ENCODE measurements around the gene RAX2. TPM values are rescaled to one million over a fixed set of nuclear protein-coding genes. Genes with fewer than 3 reads are reported as not detected.
A peak's percentile ranks its signal among the peaks of the same experiment; 100 is the strongest.

The RAX2 gene
- total and polyA plus RNA-seq, 2 of the 13 experiments (the other 11 are each of a cell fraction or from before 2014, with no cell fraction given), result not detected

- TF ChIP-seq, protein P1, sequence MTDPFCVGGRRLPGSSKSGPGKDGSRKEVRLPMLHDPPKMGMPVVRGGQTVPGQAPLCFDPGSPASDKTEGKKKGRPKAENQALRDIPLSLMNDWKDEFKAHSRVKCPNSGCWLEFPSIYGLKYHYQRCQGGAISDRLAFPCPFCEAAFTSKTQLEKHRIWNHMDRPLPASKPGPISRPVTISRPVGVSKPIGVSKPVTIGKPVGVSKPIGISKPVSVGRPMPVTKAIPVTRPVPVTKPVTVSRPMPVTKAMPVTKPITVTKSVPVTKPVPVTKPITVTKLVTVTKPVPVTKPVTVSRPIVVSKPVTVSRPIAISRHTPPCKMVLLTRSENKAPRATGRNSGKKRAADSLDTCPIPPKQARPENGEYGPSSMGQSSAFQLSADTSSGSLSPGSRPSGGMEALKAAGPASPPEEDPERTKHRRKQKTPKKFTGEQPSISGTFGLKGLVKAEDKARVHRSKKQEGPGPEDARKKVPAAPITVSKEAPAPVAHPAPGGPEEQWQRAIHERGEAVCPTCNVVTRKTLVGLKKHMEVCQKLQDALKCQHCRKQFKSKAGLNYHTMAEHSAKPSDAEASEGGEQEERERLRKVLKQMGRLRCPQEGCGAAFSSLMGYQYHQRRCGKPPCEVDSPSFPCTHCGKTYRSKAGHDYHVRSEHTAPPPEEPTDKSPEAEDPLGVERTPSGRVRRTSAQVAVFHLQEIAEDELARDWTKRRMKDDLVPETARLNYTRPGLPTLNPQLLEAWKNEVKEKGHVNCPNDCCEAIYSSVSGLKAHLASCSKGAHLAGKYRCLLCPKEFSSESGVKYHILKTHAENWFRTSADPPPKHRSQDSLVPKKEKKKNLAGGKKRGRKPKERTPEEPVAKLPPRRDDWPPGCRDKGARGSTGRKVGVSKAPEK (CRISPR knock-in tag; IDR thresholded peaks at IDR 0.05; ENCODE audit: borderline replicate concordance), result no peak
- 0 out of 2 replicates have a peak, but pooled peaks have one; percentile 87 for TF ChIP-seq FIP1L1 (IDR thresholded peaks at IDR 0.05; ENCODE audit: borderline replicate concordance, insufficient read depth, low read depth, low read length)
- TF ChIP-seq, protein P2, sequence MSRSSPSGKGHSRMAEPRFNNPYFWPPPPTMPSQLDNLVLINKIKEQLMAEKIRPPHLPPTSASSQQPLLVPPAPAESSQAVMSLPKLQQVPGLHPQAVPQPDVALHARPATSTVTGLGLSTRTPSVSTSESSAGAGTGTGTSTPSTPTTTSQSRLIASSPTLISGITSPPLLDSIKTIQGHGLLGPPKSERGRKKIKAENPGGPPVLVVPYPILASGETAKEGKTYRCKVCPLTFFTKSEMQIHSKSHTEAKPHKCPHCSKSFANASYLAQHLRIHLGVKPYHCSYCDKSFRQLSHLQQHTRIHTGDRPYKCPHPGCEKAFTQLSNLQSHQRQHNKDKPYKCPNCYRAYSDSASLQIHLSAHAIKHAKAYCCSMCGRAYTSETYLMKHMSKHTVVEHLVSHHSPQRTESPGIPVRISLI (CRISPR knock-in tag; IDR thresholded peaks at IDR 0.05; ENCODE audit: borderline replicate concordance), result no peak
- peak; percentile 77 for TF ChIP-seq RBM39 (IDR thresholded peaks at IDR 0.05; ENCODE audit: low read depth, low read length, poor library complexity, severe bottlenecking)
- TF ChIP-seq, protein P3, sequence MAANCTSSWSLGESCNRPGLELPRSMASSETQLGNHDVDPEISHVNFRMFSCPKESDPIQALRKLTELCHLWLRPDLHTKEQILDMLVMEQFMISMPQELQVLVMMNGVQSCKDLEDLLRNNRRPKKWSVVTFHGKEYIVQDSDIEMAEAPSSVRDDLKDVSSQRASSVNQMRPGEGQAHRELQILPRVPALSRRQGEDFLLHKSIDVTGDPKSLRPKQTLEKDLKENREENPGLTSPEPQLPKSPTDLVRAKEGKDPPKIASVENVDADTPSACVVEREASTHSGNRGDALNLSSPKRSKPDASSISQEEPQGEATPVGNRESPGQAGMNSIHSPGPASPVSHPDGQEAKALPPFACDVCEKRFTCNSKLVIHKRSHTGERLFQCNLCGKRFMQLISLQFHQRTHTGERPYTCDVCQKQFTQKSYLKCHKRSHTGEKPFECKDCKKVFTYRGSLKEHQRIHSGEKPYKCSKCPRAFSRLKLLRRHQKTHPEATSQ (CRISPR knock-in tag; IDR thresholded peaks at IDR 0.05; ENCODE audit: borderline replicate concordance), result no peak
- TF ChIP-seq ZNF143 (CRISPR knock-in tag; IDR thresholded peaks at IDR 0.05), result no peak
- no peak for TF ChIP-seq MXD1 (CRISPR knock-in tag; IDR thresholded peaks at IDR 0.05)
- TF ChIP-seq IRF2 (CRISPR knock-in tag; IDR thresholded peaks at IDR 0.05), result peak; percentile 36; the same call in 1 of the 2 replicates
- peak; percentile 26; the same call in 1 of the 2 replicates for TF ChIP-seq CHD2 (IDR thresholded peaks at IDR 0.05; ENCODE audit: low read depth, low read length)
- TF ChIP-seq ZFP91 (CRISPR knock-in tag; IDR thresholded peaks at IDR 0.05; ENCODE audit: borderline replicate concordance), result peak; percentile 60; the same call in 1 of the 2 replicates
- TF ChIP-seq ZMYM3 (CRISPR knock-in tag; IDR thresholded peaks at IDR 0.05), result peak; percentile 100
- TF ChIP-seq, protein P4, sequence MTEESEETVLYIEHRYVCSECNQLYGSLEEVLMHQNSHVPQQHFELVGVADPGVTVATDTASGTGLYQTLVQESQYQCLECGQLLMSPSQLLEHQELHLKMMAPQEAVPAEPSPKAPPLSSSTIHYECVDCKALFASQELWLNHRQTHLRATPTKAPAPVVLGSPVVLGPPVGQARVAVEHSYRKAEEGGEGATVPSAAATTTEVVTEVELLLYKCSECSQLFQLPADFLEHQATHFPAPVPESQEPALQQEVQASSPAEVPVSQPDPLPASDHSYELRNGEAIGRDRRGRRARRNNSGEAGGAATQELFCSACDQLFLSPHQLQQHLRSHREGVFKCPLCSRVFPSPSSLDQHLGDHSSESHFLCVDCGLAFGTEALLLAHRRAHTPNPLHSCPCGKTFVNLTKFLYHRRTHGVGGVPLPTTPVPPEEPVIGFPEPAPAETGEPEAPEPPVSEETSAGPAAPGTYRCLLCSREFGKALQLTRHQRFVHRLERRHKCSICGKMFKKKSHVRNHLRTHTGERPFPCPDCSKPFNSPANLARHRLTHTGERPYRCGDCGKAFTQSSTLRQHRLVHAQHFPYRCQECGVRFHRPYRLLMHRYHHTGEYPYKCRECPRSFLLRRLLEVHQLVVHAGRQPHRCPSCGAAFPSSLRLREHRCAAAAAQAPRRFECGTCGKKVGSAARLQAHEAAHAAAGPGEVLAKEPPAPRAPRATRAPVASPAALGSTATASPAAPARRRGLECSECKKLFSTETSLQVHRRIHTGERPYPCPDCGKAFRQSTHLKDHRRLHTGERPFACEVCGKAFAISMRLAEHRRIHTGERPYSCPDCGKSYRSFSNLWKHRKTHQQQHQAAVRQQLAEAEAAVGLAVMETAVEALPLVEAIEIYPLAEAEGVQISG (CRISPR knock-in tag; IDR thresholded peaks at IDR 0.05), result peak; percentile 66
- no peak for TF ChIP-seq ZFY (CRISPR knock-in tag; IDR thresholded peaks at IDR 0.05)
Observed at GRCh38 chr19:3721131-3721886, 50.7 kb downstream of the RAX2 start (continued).
